GM18873 (cell line): ENCODE data around the gene RBMS1.
"Not testable (repeated sequence)": the region's sequence is repeated elsewhere in the genome, so short reads cannot be mapped to it uniquely, and the experiment has no call there.

ENCODE experiments used
- ATAC-seq: cut with Tn5 transposase; IDR thresholded peaks from one replicate; pipeline ENCODE4 v1.9.1; 2021; ENCODE audit warnings: mild to moderate bottlenecking, moderate library complexity, moderate number of reproducible peaks; ENCODE audit not compliant: unreplicated experiment, low FRiP score

RBMS1 gene

GRCh38 chr2:160442603-160443002, 51.0 kb downstream of the RBMS1 start:
- ATAC-seq = no peak

GRCh38 chr2:160440888-160441287, 52.7 kb downstream of the RBMS1 start:
- ATAC-seq = no peak

GRCh38 chr2:160439038-160439437, 54.6 kb downstream of the RBMS1 start:
- ATAC-seq = not testable (repeated sequence)

DNA sequence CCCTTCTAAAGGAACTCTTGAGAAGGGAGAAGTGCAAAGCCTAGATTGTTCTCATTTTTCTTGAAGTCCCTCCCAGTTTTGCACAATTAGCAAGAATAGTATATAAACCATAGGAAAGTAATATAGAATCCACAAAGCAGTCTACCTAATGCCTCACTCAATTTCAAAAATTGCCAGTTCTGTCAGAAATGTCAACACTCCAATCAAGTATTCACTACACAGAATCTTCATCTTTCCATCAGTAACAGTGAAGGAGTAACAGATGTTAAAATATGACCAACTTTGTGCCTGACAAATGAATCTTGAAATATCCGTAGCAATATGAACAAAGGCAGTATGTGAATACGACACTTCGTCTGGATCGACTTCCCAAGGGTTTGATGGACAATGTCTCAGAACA, 56.3 kb downstream of the RBMS1 start:
- no peak for ATAC-seq

DNA sequence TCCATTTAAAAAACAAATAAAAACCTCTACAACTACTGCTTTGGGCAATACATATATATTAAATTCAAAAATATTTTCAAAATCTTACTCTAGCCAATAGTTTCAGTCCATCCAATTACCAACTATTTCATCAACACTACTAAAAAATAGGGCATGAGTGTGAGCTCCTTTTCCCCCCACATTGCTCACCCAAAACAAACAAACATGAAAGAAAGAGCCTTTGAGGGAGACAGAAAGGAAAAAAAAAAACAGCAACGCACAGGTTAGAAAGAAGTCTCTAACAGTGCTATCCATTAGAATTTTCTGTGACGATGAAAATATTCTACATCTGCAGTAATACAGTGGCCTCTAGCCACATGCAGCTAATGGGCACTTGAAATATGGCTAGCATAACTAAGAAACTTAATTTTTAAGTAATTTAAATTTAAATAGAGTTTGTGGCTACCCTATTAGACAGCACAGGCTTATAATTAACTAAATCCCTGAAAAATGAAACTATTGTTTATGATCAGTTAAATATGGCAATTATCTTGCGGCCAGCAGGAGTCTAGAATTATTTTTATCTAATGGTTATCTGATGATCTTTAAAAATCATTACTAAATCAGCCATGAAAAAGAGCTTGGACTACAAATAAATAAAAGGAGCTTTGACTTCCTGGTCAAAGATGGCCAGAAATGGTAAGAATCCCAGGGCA, 59.2 kb downstream of the RBMS1 start:
- ATAC-seq = no peak

DNA sequence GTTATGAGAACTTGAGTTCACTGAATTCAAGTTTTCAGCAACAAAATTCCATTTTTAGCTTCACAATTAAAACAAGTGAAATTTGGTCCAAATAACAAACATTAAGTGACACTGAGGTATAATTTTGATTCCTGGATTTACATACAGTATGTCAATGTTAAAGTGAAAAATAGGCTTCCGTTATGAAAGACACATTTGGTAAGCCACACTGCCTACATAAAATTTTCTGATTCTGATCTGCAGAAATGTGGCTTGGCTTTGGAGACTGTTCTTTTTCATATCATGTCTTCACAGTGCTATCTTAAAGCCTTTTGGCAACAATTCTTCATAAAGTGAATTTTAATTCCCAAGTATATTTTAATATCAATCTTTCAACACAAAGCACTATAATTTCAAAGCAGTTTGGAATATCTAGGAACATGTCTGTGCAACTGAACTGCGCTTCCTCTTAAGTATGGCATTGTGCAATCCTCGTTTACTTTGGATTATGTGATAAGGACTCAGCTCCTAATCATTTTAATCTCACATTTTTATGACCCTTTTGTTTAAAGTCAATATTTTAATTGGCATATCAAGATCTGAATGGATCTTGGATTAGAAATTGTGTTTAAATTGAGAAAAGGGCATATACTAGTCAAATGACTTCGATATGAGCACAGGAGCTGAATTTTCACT, 60.0 kb downstream of the RBMS1 start:
- ATAC-seq = no peak

DNA sequence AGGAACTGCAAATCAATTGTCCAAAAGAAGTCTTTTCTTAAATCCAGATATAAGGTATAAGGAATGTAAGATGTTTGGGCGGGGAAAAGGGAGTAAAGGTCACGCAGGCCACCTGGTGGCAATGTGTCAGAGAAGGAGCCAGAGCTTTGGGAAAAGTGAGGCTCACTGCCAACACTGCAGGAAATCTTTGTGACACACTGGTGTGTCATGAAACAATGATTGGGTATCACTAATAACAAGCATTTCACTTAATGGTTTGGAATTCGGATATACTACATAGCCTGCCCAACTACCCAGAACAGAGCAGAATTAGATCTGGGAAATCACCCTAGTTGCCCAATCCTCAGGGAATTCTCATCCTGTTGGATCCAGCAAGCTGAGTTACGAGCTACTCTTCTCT, 61.0 kb downstream of the RBMS1 start:
- no peak for ATAC-seq

DNA sequence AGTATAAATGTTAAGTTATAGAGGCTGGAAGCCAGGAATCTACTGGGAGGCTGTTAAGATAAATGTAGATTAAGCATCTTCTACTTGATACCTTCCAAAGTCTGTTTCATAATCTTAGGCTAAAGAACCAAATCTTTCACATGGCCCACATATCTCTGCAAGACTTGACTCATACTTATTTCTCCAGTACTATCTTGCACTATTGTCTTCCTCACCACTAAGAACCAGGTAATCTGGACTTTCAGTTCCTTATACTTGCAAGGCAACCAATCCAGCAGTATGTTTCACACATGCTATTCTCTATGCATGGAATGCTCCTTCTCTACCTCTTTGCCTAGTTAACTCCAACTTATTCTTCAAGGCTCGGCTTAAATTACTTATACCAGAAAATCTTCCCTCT, 62.2 kb downstream of the RBMS1 start:
- peak; percentile 57 for ATAC-seq

- no peak for ATAC-seq
These were observed 63.6 kb downstream of the RBMS1 start for GRCh38 chr2:160430001-160430344.

- ATAC-seq = no peak
These were observed 64.2 kb downstream of the RBMS1 start for GRCh38 chr2:160429248-160430000.

- no peak for ATAC-seq
These were observed 65.2 kb downstream of the RBMS1 start for GRCh38 chr2:160428405-160428763.

DNA sequence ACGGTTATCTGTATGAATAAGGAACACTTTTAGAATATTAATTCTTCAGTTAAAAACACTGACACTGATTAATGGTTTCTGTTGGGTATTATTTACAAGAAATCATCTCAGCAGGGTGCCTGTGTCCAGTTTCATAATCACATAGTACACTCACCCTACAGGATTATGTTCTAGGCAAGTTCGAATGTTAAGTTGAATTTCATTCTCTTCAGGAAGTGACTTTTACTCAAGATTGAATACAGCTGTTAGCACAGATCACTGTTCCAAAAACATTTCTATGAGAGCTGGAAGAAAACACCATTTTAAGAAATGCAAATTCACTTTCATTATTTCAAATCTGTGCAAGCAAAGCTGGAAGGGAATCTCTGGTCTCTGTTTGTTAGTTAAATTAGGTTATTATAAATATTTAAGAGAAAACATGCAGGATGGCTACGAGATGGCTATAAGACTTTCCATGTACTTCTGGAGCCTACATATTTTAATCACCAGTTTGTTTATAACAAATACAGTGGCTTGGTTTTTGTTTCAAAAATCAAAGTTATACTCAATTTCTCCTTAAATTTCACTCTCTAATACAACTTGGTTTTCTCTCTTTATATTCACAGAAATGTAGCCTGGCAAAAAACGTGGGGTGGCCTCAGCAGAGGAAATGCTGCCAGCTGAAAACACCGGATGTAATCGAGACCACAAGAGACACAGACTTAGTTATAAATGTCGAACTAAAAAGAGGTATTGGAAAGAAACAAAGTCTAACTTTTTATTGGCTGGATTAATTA, 65.8 kb downstream of the RBMS1 start:
- ATAC-seq = peak; percentile 53

GRCh38 chr2:160426604-160427003, 67.0 kb downstream of the RBMS1 start:
- no peak for ATAC-seq

DNA sequence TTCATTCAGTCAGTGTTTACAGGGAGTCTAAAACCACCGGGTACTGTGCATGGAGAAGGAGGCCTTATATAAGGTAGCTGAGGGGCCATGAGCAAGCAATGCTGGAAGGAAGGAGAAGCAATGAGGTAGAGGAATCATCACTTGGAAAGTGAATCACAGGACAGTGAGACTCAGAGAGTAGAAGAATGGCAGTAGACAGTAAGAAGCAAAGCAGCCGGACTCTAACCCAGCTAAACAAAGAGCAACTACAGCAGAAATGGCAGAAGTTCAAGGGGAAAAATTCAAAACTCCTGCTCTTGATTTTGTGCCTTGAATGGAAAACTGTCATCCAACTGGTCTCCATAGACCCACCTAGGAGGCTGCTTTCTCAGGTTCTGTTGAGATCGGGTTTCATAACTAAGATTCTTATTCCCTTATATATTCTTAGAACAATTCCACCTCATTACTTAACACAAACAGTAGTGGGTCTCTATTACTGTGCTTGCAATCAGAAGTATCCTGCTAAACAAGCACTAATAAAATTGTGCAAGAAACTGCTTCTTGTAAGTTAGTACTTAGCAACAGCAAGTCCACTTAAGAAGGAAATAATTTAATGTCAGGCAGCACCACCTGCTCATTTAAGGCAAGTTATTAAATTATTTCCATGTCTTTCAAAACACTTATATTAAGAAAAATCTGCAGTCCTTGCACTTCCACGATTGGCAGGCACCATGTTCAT, 68.0 kb downstream of the RBMS1 start:
- ATAC-seq = no peak

GRCh38 chr2:160423126-160423525, 70.5 kb downstream of the RBMS1 start:
- no peak for ATAC-seq

GRCh38 chr2:160421646-160422501, 71.7 kb downstream of the RBMS1 start:
- ATAC-seq = not testable (repeated sequence)

GRCh38 chr2:160420711-160421110, 72.9 kb downstream of the RBMS1 start:
- no peak for ATAC-seq

GRCh38 chr2:160419776-160420505, 73.7 kb downstream of the RBMS1 start:
- no peak for ATAC-seq

- no peak for ATAC-seq
These were observed 74.8 kb downstream of the RBMS1 start for GRCh38 chr2:160418853-160419252.
